ENCODE data around the gene MOB1A. TPM values are rescaled to one million over a fixed set of nuclear protein-coding genes. Genes with fewer than 3 reads are reported as not detected.
A peak's percentile ranks its signal among the peaks of the same experiment; 100 is the strongest.

Gene MOB1A
- total RNA-seq, 2 experiments from 2014 or later = 110 to 144 TPM

GRCh38 chr2:74204436-74204835, 25.8 kb upstream of the MOB1A start:
- Histone ChIP-seq H3K9me2 (ENCODE audit: insufficient read depth, low read length) (no peaks in the 10 kb centered on the region), H2AFZ (ENCODE audit: low read length) (no peak overlapping the region), H3K9me3 (ENCODE audit: low read length) (no peaks in the 10 kb centered on the region), H3K27ac (ENCODE audit: low read depth, low read length, poor library complexity, severe bottlenecking) (no peak overlapping the region), H3K4me1 (ENCODE audit: insufficient read depth, low read length, poor library complexity, severe bottlenecking) (peaks cover 54% of the 10 kb centered on the region), H4K20me1 (ENCODE audit: insufficient read depth, low read length) (peaks cover 59% of the 10 kb centered on the region), H3K79me2 (ENCODE audit: insufficient read depth, low read depth, low read length) (peaks cover 96% of the 10 kb centered on the region), H3K4me3 (ENCODE audit: low read depth, low read length, poor library complexity, severe bottlenecking) (no peak overlapping the region), H3K36me3 (ENCODE audit: insufficient read depth, low read length) (peaks cover 98% of the 10 kb centered on the region), H3K4me2 (ENCODE audit: low read length) (no peak overlapping the region; the same call in 1 of the 2 replicates)
- TF ChIP-seq EZH2phosphoT487 (IDR thresholded peaks at IDR 0.05; ENCODE audit: borderline replicate concordance, low read depth, low read length) (no peak), CTCF (conservative IDR thresholded peaks at IDR 0.05; ENCODE audit: low read length) (no peak)
- no peak for DNase-seq (ENCODE audit: low spot score)
- no TSS peak for BruUV-seq (replicated peaks)
- intact Hi-C loops (cut with micrococcal nuclease; ENCODE audit: unreplicated experiment) = no loop called here
- POLR2A ChIA-PET = interaction anchor here (0.7 to 2.6 kb wide), 4 partner anchors 12 to 50 kb away, joined by 3 to 8 read pairs (median 4); partner anchors contain the start of gene MOB1A
- CTCF ChIA-PET (ENCODE audit: unreplicated experiment) = no interaction called here

DNA sequence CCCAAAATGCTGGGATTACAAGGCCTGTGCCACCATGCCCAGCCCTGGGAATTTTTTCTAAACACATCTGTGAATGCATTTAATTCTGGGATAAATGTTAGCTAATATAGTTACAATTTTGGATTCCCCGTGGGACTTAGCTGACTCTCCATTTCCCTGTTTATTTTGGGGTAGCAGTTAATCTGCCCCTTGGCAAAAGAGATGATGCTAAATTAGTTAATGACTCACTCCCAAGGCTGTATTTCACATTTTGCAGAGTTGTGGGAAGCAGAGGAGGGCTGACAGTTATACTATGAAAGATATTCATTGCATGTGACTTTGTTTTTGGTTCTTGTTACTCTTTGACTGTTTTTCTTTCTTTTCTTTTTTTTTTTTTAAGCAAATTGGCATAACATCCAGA, 22.9 kb upstream of the MOB1A start:
- H3K36me3 ChIP-seq (ENCODE audit: insufficient read depth, low read length) = peaks cover 73% of the 10 kb centered on the region
- peak overlapping the region; percentile 84 for H3K4me3 ChIP-seq (ENCODE audit: low read depth, low read length, poor library complexity, severe bottlenecking)
- BruUV-seq (replicated peaks) = no TSS peak

More for the DNA sequence above, 22.9 kb upstream of the MOB1A start:
- peak overlapping the region; percentile 81 for H3K4me2 ChIP-seq (ENCODE audit: low read length)
- peaks cover 76% of the 10 kb centered on the region for H3K79me2 ChIP-seq (ENCODE audit: insufficient read depth, low read depth, low read length)
- POLR2A ChIA-PET = interaction anchor here (0.7 to 7.1 kb wide), 6 partner anchors 12 to 149 kb away, joined by 3 to 118 read pairs (median 4); partner anchors contain the start of gene MOB1A
- H3K9me2 ChIP-seq (ENCODE audit: insufficient read depth, low read length) = no peaks in the 10 kb centered on the region
- H3K27ac ChIP-seq (ENCODE audit: low read depth, low read length, poor library complexity, severe bottlenecking) = no peak overlapping the region
- intact Hi-C loops (cut with micrococcal nuclease; ENCODE audit: unreplicated experiment) = no loop called here
- TF ChIP-seq EZH2phosphoT487 (IDR thresholded peaks at IDR 0.05; ENCODE audit: borderline replicate concordance, low read depth, low read length) (no peak), CTCF (conservative IDR thresholded peaks at IDR 0.05; ENCODE audit: low read length) (no peak)
- no peak overlapping the region for H2AFZ ChIP-seq (ENCODE audit: low read length)
- CTCF ChIA-PET (ENCODE audit: unreplicated experiment) = no interaction called here
- peaks cover 69% of the 10 kb centered on the region for H3K4me1 ChIP-seq (ENCODE audit: insufficient read depth, low read length, poor library complexity, severe bottlenecking)
- no peaks in the 10 kb centered on the region for H3K9me3 ChIP-seq (ENCODE audit: low read length)
- DNase-seq (ENCODE audit: low spot score) = no peak
- H4K20me1 ChIP-seq (ENCODE audit: insufficient read depth, low read length) = peaks cover 55% of the 10 kb centered on the region

Measured in OCI-LY7 (cell line).